22Rv1 (cell line): ENCODE results near the gene TM7SF2.

Experiments used
- CTCF ChIP-seq: fragments of 450-650 bp; IDR thresholded peaks from 2 replicates; pipeline ENCODE4 v1.5.1; 2017; ENCODE audit warnings: mild to moderate bottlenecking
- ZFX ChIP-seq: fragments of 450-650 bp; IDR thresholded peaks from 2 replicates; pipeline ENCODE4 v1.6.1; 2017; ENCODE audit warnings: antibody characterized with exemption, borderline replicate concordance

GRCh38 chr11:65109231-65110198 lies 2.2 kb upstream of the TM7SF2 start:
- TF ChIP-seq CTCF, result no peak
- no peak for TF ChIP-seq ZFX
